Adrenal gland (tissue), 12 donors: ENCODE results near the gene CA9. TPM values are rescaled to one million over a fixed set of nuclear protein-coding genes. Genes with fewer than 3 reads are reported as not detected.

Experiments
- DNase-seq, 7 donors: peaks; one replicate each; pipeline ENCODE4 v3.0.0-alpha.2; 2019 to 2020
- H3K27ac ChIP-seq, 5 donors: fragments of 200-600 bp; sonication (generic) in 4 of 5; 1 replicate in 3 of 5; 2 replicates in 2 of 5; pipeline versions ENCODE4 v1.5.1 to v1.8.0; 2016 to 2020; ENCODE audit warnings: mild to moderate bottlenecking in 1 of 5
- H3K27me3 ChIP-seq: fragments of 200-600 bp; 2 replicates; pipeline ENCODE4 v1.8.0; 2021
- H3K36me3 ChIP-seq, 2 donors: fragments of 200-600 bp; replicated peaks in 1 of 2; 1 replicate in 1 of 2; 2 replicates in 1 of 2; pipeline versions ENCODE4 v1.5.1 to v1.8.0; 2018 to 2022
- H3K4me1 ChIP-seq, 2 donors: fragments of 200-600 bp; replicated peaks in 1 of 2; 1 replicate in 1 of 2; 2 replicates in 1 of 2; pipeline versions ENCODE4 v1.5.1 to v1.8.0; 2018 to 2021
- H3K4me3 ChIP-seq, 4 donors: fragments of 200-600 bp; sonication (generic) in 3 of 4; one replicate each; pipeline ENCODE4 v1.5.1; 2016 to 2018
- H3K9me3 ChIP-seq, 3 donors: fragments of 200-600 bp; sonication (generic) in 1 of 3; replicated peaks in 1 of 3; 1 replicate in 2 of 3; 2 replicates in 1 of 3; pipeline versions ENCODE4 v1.5.1 to v1.8.0; 2016 to 2021
- CTCF ChIP-seq, 6 experiments: fragments of 450-650 bp in 4 of 6; fragments of 200-600 bp in 2 of 6; sonication (generic) in 1 of 6; IDR thresholded peaks; 1 replicate in 5 of 6; 2 replicates in 1 of 6; pipeline versions ENCODE4 v1.5.1 to v1.8.0; 2016 to 2021; ENCODE audit warnings: antibody characterized with exemption in 6 of 6, mild to moderate bottlenecking in 2 of 6, moderate library complexity in 1 of 6
- POLR2A ChIP-seq, 2 donors: fragments of 450-650 bp; IDR thresholded peaks; one replicate each; pipeline ENCODE4 v1.6.1; 2017; ENCODE audit warnings: antibody characterized with exemption in 2 of 2, mild to moderate bottlenecking in 2 of 2, moderate library complexity in 1 of 2
- WGBS, 4 donors: extraction: QIAGEN DNeasy Blood & Tissue Kit in 2 of 4; methylation state at CpG; one replicate each; pipeline versions ENCODE4 v1.1.5 to v1.1.7; 2013 to 2017; 5-methylcytosine and 5-hydroxymethylcytosine counted together
- intact Hi-C, 2 donors: fragments of 100-400 bp; cut with DNase I; formaldehyde crosslinking; loops; one replicate each; pipeline versions ENCODE4 v1.14.1 to v1.15.0; 2022 to 2023
- polyA plus RNA-seq, 3 donors: library from polyadenylated mRNA; stranded (reverse); fragments of 200-250 nt in 2 of 3; fragments of 350-450 nt in 1 of 3; fragmentation: Illumina TruSeq in 1 of 3; extraction: RNeasy Lipid Tissue Mini Kit (QIAGEN cat#74804) in 1 of 3; gene quantifications; one replicate each; pipeline ENCODE4 v1.2.3, GENCODE V29; 2013 to 2014
- total RNA-seq, 9 donors: library from RNA; depleted of rRNA in 4 of 9; stranded (reverse); fragments of >200 nt in 4 of 9; fragments of 120-200 nt in 1 of 9; fragmentation: NEBNext Ultra II Directional in 1 of 9; extraction: Animal tissue kit (Norgen Biotek cat#: 25700) in 1 of 9; gene quantifications; one replicate each; pipeline versions ENCODE4 v1.1.0 to v1.2.4, GENCODE V29; 2013 to 2023
- donor health status: healthy with polysubstance abuse.
- donor health status: Bipolar disorder and iron deficiency.
- donor health status: DM: yes; HTN: yes; CAD: no.
- donor health status: DM: no; HTN: no; CAD: no.
- donor health status: DM: no; HTN: no; CAD: no.
- donor health status: DM: yes; HTN: yes; CAD: no.

CA9 gene
- total and polyA plus RNA-seq, 12 donors, result 0.28 to 13.7 (median 1.4) TPM

GRCh38 chr9:35646533-35647265 is 27.0 kb upstream of the CA9 start:
- TF ChIP-seq CTCF (IDR thresholded peaks at IDR 0.05) (peak; percentile 90 to 99 (median 93)), POLR2A (IDR thresholded peaks at IDR 0.05) (peak; percentile 87)
- H3K9me3 ChIP-seq, result no peaks in the 10 kb centered on the region
- peak overlapping the region; percentile 27 to 69 (median 58) for H3K4me3 ChIP-seq
- no peaks in the 10 kb centered on the region for H3K36me3 ChIP-seq
- intact Hi-C loops, result loop anchor here in 1 of 2 donors (5.0 kb wide), 1 partner anchor 39 kb away; the partner anchor contains the start of gene TESK1
- no peaks in the 10 kb centered on the region for H3K27me3 ChIP-seq
- WGBS, 4 donors, result 0% methylated on average over 9 to 58 of the region's 58 CpGs
- peaks cover 3 to 18% of the 10 kb centered on the region in 2 donors for H3K4me1 ChIP-seq
- H3K27ac ChIP-seq, result peak overlapping the region; percentile 43 to 92 (median 79)
- peak; percentile 89 to 96 (median 95) for DNase-seq

- DNase-seq, result peak in 1 of 7 donors; percentile 52
- Histone ChIP-seq H3K27ac (no peak overlapping the region), H3K36me3 (no peaks in the 10 kb centered on the region), H3K27me3 (no peaks in the 10 kb centered on the region), H3K9me3 (no peaks in the 10 kb centered on the region), H3K4me1 (peaks cover 3 to 27% of the 10 kb centered on the region in 2 donors), H3K4me3 (no peak overlapping the region)
- TF ChIP-seq POLR2A (IDR thresholded peaks at IDR 0.05), result no peak
- TF ChIP-seq CTCF (IDR thresholded peaks at IDR 0.05), result no peak
- WGBS, 4 donors, result 66 to 82% (median 74%) methylated on average over 8 to 26 of the region's 26 CpGs
- intact Hi-C loops, result loop anchor here in 1 of 2 donors (5.0 kb wide), 1 partner anchor 42 kb away; the partner anchor contains the start of gene TESK1
Measured at GRCh38 chr9:35649431-35650340, 24.0 kb upstream of the CA9 start.

- intact Hi-C loops, result no loop called here
- TF ChIP-seq CTCF (IDR thresholded peaks at IDR 0.05) (no peak), POLR2A (IDR thresholded peaks at IDR 0.05) (no peak)
- WGBS, 4 donors, result 66 to 71% (median 69%) methylated on average over 14 to 22 of the region's 22 CpGs
- peaks cover 3 to 19% of the 10 kb centered on the region in 2 donors for H3K4me1 ChIP-seq
- no peak within 1 kb of the TSS for H3K27ac ChIP-seq
- no peaks in the 10 kb centered on the region for H3K36me3 ChIP-seq
- DNase-seq, result peak in 1 of 7 donors; percentile 14
- H3K4me3 ChIP-seq, result no peak within 1 kb of the TSS
- H3K9me3 ChIP-seq, result no peaks in the 10 kb centered on the region
- H3K27me3 ChIP-seq, result no peaks in the 10 kb centered on the region
Measured at GRCh38 chr9:35650341-35651158, 23.2 kb upstream of the CA9 start, which contains the start of gene SIT1. Gene SIT1, minus strand, starts transcription at chr9:35650931. Its CDS starts 78 bp downstream, at chr9:35650853.
